B cell (primary cell): ENCODE data around the gene UGT1A7. TPM values are rescaled to one million over a fixed set of nuclear protein-coding genes. Genes with fewer than 3 reads are reported as not detected.
"Not testable (repeated sequence)": the region's sequence is repeated elsewhere in the genome, so short reads cannot be mapped to it uniquely, and the experiment has no call there.

Experiments used
- ATAC-seq: fragments of 200-7000 bp; cut with Tn5 transposase; one replicate; pipeline ENCODE4 v1.10.0; 2021; ENCODE audit warnings: low read depth, mild to moderate bottlenecking, moderate number of reproducible peaks, moderate library complexity
- CTCF ChIA-PET: fragments of 350-600 bp; sonication (Branson Sonifier 250); formaldehyde crosslinking; loops from one replicate; lab custom pipeline; 2021; ENCODE audit warnings: antibody characterized with exemption, inconsistent platforms; lab: Charles Lee
- POLR2A ChIA-PET: fragments of 350-600 bp; sonication (Branson Sonifier 250); formaldehyde crosslinking; loops from one replicate; lab custom pipeline; 2021; ENCODE audit warnings: antibody characterized with exemption; lab: Charles Lee
- DNase-seq: peaks from one replicate; pipeline ENCODE4 v3.0.0; 2013
- H2AFZ ChIP-seq: 2 replicates; pipeline ENCODE4 v1.6.1; 2012; ENCODE audit warnings: mild to moderate bottlenecking, low read depth, low read length; ENCODE audit not compliant: insufficient read depth, poor library complexity, severe bottlenecking
- H3K27ac ChIP-seq, 2 donors: 1 replicate in 1 of 2; 2 replicates in 1 of 2; pipeline ENCODE4 v1.5.1; 2012 to 2013; ENCODE audit warnings: low read length in 2 of 2, mild to moderate bottlenecking in 2 of 2, moderate library complexity in 1 of 2
- H3K27me3 ChIP-seq, 4 experiments: fragments of 200-600 bp in 1 of 4; sonication (generic) in 1 of 4; replicated peaks in 1 of 4; 1 replicate in 2 of 4; 2 replicates in 2 of 4; pipeline versions ENCODE4 v1.6.1 to v1.7.0; 2013 to 2016; ENCODE audit warnings: low read length in 3 of 4, mild to moderate bottlenecking in 2 of 4, mixed read lengths in 1 of 4, moderate library complexity in 1 of 4; ENCODE audit not compliant: insufficient read depth in 4 of 4, control insufficient read depth in 3 of 4; ENCODE audit errors: control extremely low read depth in 1 of 4
- H3K36me3 ChIP-seq, 2 experiments: replicated peaks in 1 of 2; 1 replicate in 1 of 2; 2 replicates in 1 of 2; pipeline versions ENCODE4 v1.6.1 to v1.7.1; 2013; ENCODE audit warnings: low read length in 1 of 2; ENCODE audit not compliant: insufficient read depth in 2 of 2, control insufficient read depth in 1 of 2; ENCODE audit errors: control extremely low read depth in 1 of 2, extremely low read depth in 1 of 2
- H3K4me1 ChIP-seq, 2 donors: fragments of 200-600 bp in 1 of 2; sonication (generic) in 1 of 2; 1 replicate in 1 of 2; 2 replicates in 1 of 2; pipeline versions ENCODE4 v1.5.1 to v1.6.1; 2013 to 2017; ENCODE audit warnings: low read length in 2 of 2; ENCODE audit not compliant: control insufficient read depth in 2 of 2, insufficient read depth in 2 of 2
- H3K4me2 ChIP-seq: replicated peaks from 2 replicates; pipeline ENCODE3; 2012; ENCODE audit warnings: mild to moderate bottlenecking, low read depth, low read length; ENCODE audit not compliant: poor library complexity, severe bottlenecking
- H3K4me3 ChIP-seq, 5 experiments: fragments of 200-600 bp in 1 of 5; sonication (generic) in 1 of 5; 1 replicate in 3 of 5; 2 replicates in 2 of 5; pipeline versions ENCODE4 v1.5.1 to v1.7.0; 2011 to 2016; ENCODE audit warnings: low read length in 4 of 5, mild to moderate bottlenecking in 4 of 5, low read depth in 2 of 5, control low read depth in 1 of 5, moderate library complexity in 1 of 5; ENCODE audit not compliant: insufficient read depth in 1 of 5; ENCODE audit errors: control extremely low read depth in 1 of 5, extremely low read depth in 1 of 5
- H3K79me2 ChIP-seq: fragments of 200-600 bp; sonication (generic); one replicate; pipeline ENCODE4 v1.6.0; 2016; ENCODE audit warnings: low read length; ENCODE audit not compliant: control insufficient read depth, insufficient read depth
- H3K9ac ChIP-seq: fragments of 200-600 bp; sonication (generic); 2 replicates; pipeline ENCODE4 v1.6.1; 2017; ENCODE audit warnings: mild to moderate bottlenecking, low read length, moderate library complexity
- H3K9me3 ChIP-seq, 3 donors: one replicate each; pipeline versions ENCODE4 v1.6.1 to v1.7.1; 2013; ENCODE audit warnings: low read length in 2 of 3; ENCODE audit not compliant: control insufficient read depth in 2 of 3, insufficient read depth in 1 of 3; ENCODE audit errors: control extremely low read depth in 1 of 3
- H4K20me1 ChIP-seq: 2 replicates; pipeline ENCODE4 v1.6.0; 2012; ENCODE audit warnings: mild to moderate bottlenecking, low read length; ENCODE audit not compliant: insufficient read depth, control insufficient read depth, poor library complexity, severe bottlenecking
- H3K27ac Mint-ChIP-seq: one replicate; pipeline ENCODE4 v1.8.0; 2021; ENCODE audit warnings: mixed read lengths
- H3K27me3 Mint-ChIP-seq: one replicate; pipeline ENCODE4 v1.8.0; 2021; ENCODE audit warnings: mixed read lengths
- H3K4me1 Mint-ChIP-seq: one replicate; pipeline ENCODE4 v1.8.0; 2021; ENCODE audit warnings: mixed read lengths
- H3K4me3 Mint-ChIP-seq: one replicate; pipeline ENCODE4 v1.8.0; 2021; ENCODE audit warnings: mixed read lengths
- H3K9me3 Mint-ChIP-seq: one replicate; pipeline ENCODE4 v1.8.0; 2022; ENCODE audit warnings: mixed read lengths; ENCODE audit not compliant: insufficient read depth
- EZH2 ChIP-seq: IDR thresholded peaks from 2 replicates; pipeline ENCODE4 v1.6.1; 2012; ENCODE audit warnings: borderline replicate concordance, low read depth, mild to moderate bottlenecking, moderate library complexity, low read length; ENCODE audit not compliant: insufficient read depth, poor library complexity, severe bottlenecking
- WGBS: methylation state at CpG from one replicate; pipeline ENCODE4 v1.1.5; 2013; ENCODE audit warnings: missing lambda C conversion rate; ENCODE audit not compliant: insufficient coverage; 5-methylcytosine and 5-hydroxymethylcytosine counted together
- intact Hi-C: fragments of 100-400 bp; cut with micrococcal nuclease; formaldehyde crosslinking; loops from one replicate; pipeline ENCODE4 v1.10.0; 2022
- polyA plus RNA-seq: library from polyadenylated mRNA; depleted of rRNA; stranded (reverse); fragments of >200 nt; gene quantifications from 2 replicates; pipeline ENCODE4 v1.2.3, GENCODE V29; 2012
- total RNA-seq, 2 donors: library from RNA; stranded (reverse); fragments of 120-200 nt in 1 of 2; gene quantifications; 1 replicate in 1 of 2; 2 replicates in 1 of 2; pipeline versions ENCODE4 v1.2.3 to v1.2.4, GENCODE V29; 2013 to 2022
- TF ChIP-seq, protein P1 (sequence below): fragments of 200-600 bp; IDR thresholded peaks from one replicate; pipeline ENCODE4 v1.8.0; 2022; ENCODE audit warnings: antibody characterized with exemption, mild to moderate bottlenecking

UGT1A7 gene
- total and polyA plus RNA-seq, 2 donors (not counting 1 experiment from before 2014, with no cell fraction given), result not detected

DNA sequence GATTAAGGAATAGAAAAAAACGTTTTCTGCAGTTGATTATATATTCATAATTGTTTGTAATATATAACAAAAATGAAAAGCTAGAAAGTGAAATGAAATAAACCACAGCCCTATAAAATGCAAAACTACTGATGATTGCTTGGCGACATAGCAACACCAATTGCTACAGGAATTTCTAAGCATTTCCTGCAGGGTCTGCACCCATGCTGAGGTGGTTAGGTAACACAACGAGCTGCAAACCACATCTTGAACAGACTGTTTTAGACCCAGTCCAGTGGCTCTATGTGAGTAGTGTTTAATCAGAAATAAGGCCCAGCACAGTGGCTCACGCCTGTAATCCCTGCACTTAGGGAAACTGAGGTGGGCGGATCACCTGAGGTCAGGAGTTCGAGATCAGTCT lies 27.2 kb upstream of the UGT1A7 start:
- Histone ChIP-seq H3K27ac (no peak overlapping the region), H3K4me2 (no peak overlapping the region), H3K4me3 (no peak overlapping the region), H3K9ac (no peak overlapping the region), H4K20me1 (no peaks in the 10 kb centered on the region), H3K36me3 (no peaks in the 10 kb centered on the region), H3K4me1 (no peaks in the 10 kb centered on the region), H3K9me3 (peaks cover 0 to 3% (median 0%) of the 10 kb centered on the region in 3 donors), H3K27me3 (peaks cover 0 to 2% (median 0%) of the 10 kb centered on the region in 4 experiments), H2AFZ (no peak overlapping the region), H3K79me2 (no peaks in the 10 kb centered on the region)
- ChIA-PET CTCF (no interaction called here), POLR2A (no interaction called here)
- intact Hi-C loops, result no loop called here
- H3K4me1 Mint-ChIP-seq, result no peaks in the 10 kb centered on the region
- TF ChIP-seq, protein P1, sequence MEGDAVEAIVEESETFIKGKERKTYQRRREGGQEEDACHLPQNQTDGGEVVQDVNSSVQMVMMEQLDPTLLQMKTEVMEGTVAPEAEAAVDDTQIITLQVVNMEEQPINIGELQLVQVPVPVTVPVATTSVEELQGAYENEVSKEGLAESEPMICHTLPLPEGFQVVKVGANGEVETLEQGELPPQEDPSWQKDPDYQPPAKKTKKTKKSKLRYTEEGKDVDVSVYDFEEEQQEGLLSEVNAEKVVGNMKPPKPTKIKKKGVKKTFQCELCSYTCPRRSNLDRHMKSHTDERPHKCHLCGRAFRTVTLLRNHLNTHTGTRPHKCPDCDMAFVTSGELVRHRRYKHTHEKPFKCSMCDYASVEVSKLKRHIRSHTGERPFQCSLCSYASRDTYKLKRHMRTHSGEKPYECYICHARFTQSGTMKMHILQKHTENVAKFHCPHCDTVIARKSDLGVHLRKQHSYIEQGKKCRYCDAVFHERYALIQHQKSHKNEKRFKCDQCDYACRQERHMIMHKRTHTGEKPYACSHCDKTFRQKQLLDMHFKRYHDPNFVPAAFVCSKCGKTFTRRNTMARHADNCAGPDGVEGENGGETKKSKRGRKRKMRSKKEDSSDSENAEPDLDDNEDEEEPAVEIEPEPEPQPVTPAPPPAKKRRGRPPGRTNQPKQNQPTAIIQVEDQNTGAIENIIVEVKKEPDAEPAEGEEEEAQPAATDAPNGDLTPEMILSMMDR, result no peak
- TF ChIP-seq EZH2, result no peak
- WGBS, result 73% methylated on average over 4 of the region's 6 CpGs
- H3K4me3 Mint-ChIP-seq, result no peak overlapping the region
- DNase-seq, result no peak
- no peak overlapping the region for H3K27ac Mint-ChIP-seq
- no peaks in the 10 kb centered on the region for H3K9me3 Mint-ChIP-seq
- ATAC-seq, result no peak
- peaks cover 46% of the 10 kb centered on the region for H3K27me3 Mint-ChIP-seq

DNA sequence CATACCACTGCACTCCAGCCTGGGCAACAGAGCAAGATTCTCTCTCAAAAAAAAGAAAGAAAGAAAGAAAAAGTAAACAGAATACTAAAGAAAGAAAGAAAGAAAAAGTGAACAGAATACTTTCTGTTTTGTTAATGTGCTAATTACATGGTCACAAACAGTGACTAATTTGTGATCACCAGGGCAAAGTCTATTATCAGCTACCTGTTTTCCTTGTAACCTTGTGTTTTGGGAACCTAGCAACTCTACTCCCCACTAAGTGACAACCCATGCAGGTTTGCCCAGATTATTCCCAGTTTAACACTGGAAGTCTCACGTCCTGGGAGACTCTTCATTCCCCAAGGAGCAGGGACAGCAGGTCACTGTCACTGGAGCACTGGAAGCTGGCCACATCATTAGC lies 26.7 kb upstream of the UGT1A7 start:
- H4K20me1 ChIP-seq, result no peaks in the 10 kb centered on the region
- H3K4me3 Mint-ChIP-seq, result no peak overlapping the region
- intact Hi-C loops, result no loop called here
- H3K4me2 ChIP-seq, result no peak overlapping the region
- H2AFZ ChIP-seq, result no peak overlapping the region
- H3K27me3 ChIP-seq, result peaks cover 0 to 3% (median 0%) of the 10 kb centered on the region in 4 experiments
- peaks cover 0 to under 1% (median 0%) of the 10 kb centered on the region in 3 donors for H3K9me3 ChIP-seq
- no peaks in the 10 kb centered on the region for H3K36me3 ChIP-seq
- H3K27ac Mint-ChIP-seq, result no peak overlapping the region
- ChIA-PET CTCF (no interaction called here), POLR2A (no interaction called here)
- H3K4me1 ChIP-seq, result no peaks in the 10 kb centered on the region
- no peak overlapping the region for H3K9ac ChIP-seq
- TF ChIP-seq, protein P1, result no peak
- TF ChIP-seq EZH2, result no peak
- ATAC-seq (no peak), DNase-seq (no peak)
- H3K27me3 Mint-ChIP-seq, result peaks cover 51% of the 10 kb centered on the region
- no peak overlapping the region for H3K4me3 ChIP-seq
- H3K79me2 ChIP-seq, result no peaks in the 10 kb centered on the region
- H3K9me3 Mint-ChIP-seq, result no peaks in the 10 kb centered on the region
- no peaks in the 10 kb centered on the region for H3K4me1 Mint-ChIP-seq
- H3K27ac ChIP-seq, result no peak overlapping the region
- WGBS, result 82% methylated on average over 1 of the region's 1 CpG

DNA sequence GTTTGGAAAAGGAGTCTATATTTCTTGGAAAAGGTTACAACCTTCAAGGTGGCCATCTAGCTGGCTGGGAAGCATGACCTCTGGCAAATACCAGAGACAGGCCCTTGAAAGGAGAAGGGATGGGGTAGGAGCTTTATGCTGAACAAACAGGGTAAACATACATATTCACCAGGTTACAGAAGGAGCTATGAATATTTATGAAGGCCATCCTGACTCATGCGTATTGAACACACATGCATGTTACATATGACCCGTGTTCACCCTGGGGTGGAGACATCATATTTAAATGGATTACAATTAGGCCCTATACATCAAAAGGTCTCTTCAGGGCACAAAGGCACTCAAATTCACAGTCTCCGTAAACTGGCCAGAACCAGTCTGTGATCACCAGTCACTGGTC lies 25.8 kb upstream of the UGT1A7 start:
- H3K4me1 ChIP-seq, H3K79me2 ChIP-seq, ATAC-seq, DNase-seq, H2AFZ ChIP-seq, H3K9me3 Mint-ChIP-seq, H3K27ac Mint-ChIP-seq, CTCF ChIA-PET, H3K36me3 ChIP-seq, H3K4me3 ChIP-seq, H3K27ac ChIP-seq, H4K20me1 ChIP-seq, H3K4me1 Mint-ChIP-seq, H3K4me3 Mint-ChIP-seq, POLR2A ChIA-PET, H3K4me2 ChIP-seq, intact Hi-C loops, H3K27me3 ChIP-seq, H3K9ac ChIP-seq, H3K9me3 ChIP-seq: not testable (repeated sequence)
- WGBS, result no CpG with 5 or more reads among the region's 3 CpGs
- peaks cover 45% of the 10 kb centered on the region for H3K27me3 Mint-ChIP-seq
